RWPE2 (cell line): ENCODE results near the gene BSPH1.

Experiments used
- ATAC-seq: fragments of 200-7000 bp; cut with Tn5 transposase; 3 replicates; pipeline ENCODE4 v1.9.1; 2021; ENCODE audit warnings: low read depth
- DNase-seq: peaks from one replicate; pipeline ENCODE4 v3.0.0-alpha.2; 2020; ENCODE audit warnings: low spot score
- H3K27ac ChIP-seq: fragments of 450-650 bp; 2 replicates; pipeline ENCODE4 v1.5.1; 2017; ENCODE audit warnings: mild to moderate bottlenecking; ENCODE audit not compliant: poor library complexity, severe bottlenecking
- H3K27me3 ChIP-seq: fragments of 250-450 bp; sonication (Bioruptor Pico); 2 replicates; pipeline ENCODE4 v1.5.1; 2021; ENCODE audit warnings: mild to moderate bottlenecking, moderate library complexity; ENCODE audit not compliant: insufficient read depth, poor library complexity, severe bottlenecking
- H3K36me3 ChIP-seq: fragments of 250-450 bp; sonication (Bioruptor Pico); 2 replicates; pipeline ENCODE4 v1.5.1; 2020; ENCODE audit warnings: low read depth, mild to moderate bottlenecking, moderate library complexity
- H3K4me1 ChIP-seq: fragments of 250-450 bp; sonication (Bioruptor Pico); 2 replicates; pipeline ENCODE4 v1.5.1; 2021; ENCODE audit warnings: mild to moderate bottlenecking, moderate library complexity; ENCODE audit not compliant: insufficient read depth, poor library complexity, severe bottlenecking
- H3K4me3 ChIP-seq: fragments of 250-450 bp; sonication (Bioruptor Pico); 2 replicates; pipeline ENCODE4 v1.5.1; 2021; ENCODE audit warnings: mild to moderate bottlenecking, moderate library complexity; ENCODE audit not compliant: severe bottlenecking
- H3K9me3 ChIP-seq: fragments of 250-450 bp; sonication (Bioruptor Pico); 2 replicates; pipeline ENCODE4 v1.5.1; 2021; ENCODE audit warnings: mild to moderate bottlenecking, moderate library complexity; ENCODE audit not compliant: severe bottlenecking
- TF ChIP-seq, protein P1 (sequence below): fragments of 450-650 bp; IDR thresholded peaks from one replicate; pipeline ENCODE4 v1.5.1; 2017; ENCODE audit warnings: mild to moderate bottlenecking, moderate library complexity; ENCODE audit not compliant: poor library complexity, severe bottlenecking

BSPH1 gene

DNA sequence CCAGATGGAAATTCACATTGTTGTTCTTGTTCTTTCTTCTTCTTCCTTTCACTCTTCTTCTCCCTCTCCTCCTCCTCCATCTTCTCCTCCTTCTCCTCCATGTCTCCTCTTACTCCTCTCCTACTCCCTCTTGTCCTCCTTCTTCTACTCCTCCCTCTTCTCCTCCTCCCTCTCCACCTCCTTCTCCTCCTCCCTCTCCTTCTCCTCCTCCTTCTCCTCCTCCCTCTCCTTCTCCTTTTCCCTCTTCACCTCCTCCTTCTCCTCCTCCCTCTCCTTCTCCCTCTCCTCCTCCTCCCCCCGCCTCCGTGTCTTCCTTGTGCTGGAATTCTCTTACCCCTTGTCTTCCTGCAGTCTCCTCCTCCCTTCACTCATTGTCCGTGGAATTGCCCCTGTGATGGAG, 33.5 kb upstream of the BSPH1 start:
- DNase-seq (no peak), ATAC-seq (no peak)
- Histone ChIP-seq H3K9me3 (no peaks in the 10 kb centered on the region), H3K4me3 (no peak overlapping the region), H3K36me3 (no peaks in the 10 kb centered on the region), H3K27me3 (peaks cover 4% of the 10 kb centered on the region), H3K4me1 (no peaks in the 10 kb centered on the region), H3K27ac (no peak overlapping the region)
- TF ChIP-seq, protein P1, sequence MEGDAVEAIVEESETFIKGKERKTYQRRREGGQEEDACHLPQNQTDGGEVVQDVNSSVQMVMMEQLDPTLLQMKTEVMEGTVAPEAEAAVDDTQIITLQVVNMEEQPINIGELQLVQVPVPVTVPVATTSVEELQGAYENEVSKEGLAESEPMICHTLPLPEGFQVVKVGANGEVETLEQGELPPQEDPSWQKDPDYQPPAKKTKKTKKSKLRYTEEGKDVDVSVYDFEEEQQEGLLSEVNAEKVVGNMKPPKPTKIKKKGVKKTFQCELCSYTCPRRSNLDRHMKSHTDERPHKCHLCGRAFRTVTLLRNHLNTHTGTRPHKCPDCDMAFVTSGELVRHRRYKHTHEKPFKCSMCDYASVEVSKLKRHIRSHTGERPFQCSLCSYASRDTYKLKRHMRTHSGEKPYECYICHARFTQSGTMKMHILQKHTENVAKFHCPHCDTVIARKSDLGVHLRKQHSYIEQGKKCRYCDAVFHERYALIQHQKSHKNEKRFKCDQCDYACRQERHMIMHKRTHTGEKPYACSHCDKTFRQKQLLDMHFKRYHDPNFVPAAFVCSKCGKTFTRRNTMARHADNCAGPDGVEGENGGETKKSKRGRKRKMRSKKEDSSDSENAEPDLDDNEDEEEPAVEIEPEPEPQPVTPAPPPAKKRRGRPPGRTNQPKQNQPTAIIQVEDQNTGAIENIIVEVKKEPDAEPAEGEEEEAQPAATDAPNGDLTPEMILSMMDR: no peak

DNA sequence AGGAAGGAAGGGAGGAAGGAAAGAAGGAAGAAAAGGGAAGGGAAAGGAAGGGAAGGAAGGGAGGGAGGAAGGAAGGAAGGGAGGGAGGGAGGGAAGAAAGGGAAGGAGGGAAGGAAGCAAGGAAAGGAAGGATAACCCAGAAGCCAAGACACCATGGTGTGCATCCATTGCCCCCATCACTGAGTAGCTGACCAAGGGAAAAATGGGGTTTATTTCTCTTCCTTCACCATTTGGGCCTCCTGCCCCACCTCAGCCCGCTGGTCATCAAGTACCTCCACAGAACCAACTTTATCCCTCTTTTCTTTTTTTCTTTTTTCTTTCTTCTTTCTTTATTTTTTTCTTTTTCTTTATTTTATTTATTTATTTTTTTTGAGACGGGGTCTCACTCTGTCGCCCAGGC, 31.5 kb upstream of the BSPH1 start:
- Histone ChIP-seq H3K4me1 (no peaks in the 10 kb centered on the region), H3K27ac (no peak overlapping the region), H3K27me3 (peaks cover 4% of the 10 kb centered on the region), H3K9me3 (no peaks in the 10 kb centered on the region), H3K4me3 (no peak overlapping the region), H3K36me3 (no peaks in the 10 kb centered on the region)
- no peak for ATAC-seq
- no peak for DNase-seq
- TF ChIP-seq, protein P1: no peak

DNA sequence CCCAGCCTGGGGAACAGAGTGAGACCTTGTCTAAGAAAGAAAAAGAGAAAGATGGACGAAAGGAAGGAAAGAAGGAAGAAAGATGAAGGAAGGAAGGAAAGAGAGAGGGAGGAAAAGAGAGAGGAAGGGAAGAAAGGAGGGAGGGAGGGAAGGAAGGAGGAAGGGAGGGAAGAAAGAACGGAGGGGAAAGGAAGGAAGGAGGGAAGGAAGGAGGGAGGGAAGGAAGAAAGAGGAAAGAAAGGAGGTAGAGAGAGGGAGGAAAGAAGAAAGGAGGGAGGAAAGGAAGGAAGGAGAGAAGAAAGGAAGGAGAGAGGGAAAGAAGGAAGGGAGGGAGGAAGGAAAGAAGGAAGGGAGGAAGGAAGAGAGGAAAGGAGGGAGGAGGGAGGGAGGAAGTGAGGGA, 31.0 kb upstream of the BSPH1 start:
- Histone ChIP-seq H3K4me1 (no peaks in the 10 kb centered on the region), H3K9me3 (no peaks in the 10 kb centered on the region), H3K27ac (no peak overlapping the region), H3K27me3 (peaks cover 4% of the 10 kb centered on the region), H3K4me3 (no peak overlapping the region), H3K36me3 (no peaks in the 10 kb centered on the region)
- TF ChIP-seq, protein P1: no peak
- no peak for ATAC-seq
- no peak for DNase-seq

DNA sequence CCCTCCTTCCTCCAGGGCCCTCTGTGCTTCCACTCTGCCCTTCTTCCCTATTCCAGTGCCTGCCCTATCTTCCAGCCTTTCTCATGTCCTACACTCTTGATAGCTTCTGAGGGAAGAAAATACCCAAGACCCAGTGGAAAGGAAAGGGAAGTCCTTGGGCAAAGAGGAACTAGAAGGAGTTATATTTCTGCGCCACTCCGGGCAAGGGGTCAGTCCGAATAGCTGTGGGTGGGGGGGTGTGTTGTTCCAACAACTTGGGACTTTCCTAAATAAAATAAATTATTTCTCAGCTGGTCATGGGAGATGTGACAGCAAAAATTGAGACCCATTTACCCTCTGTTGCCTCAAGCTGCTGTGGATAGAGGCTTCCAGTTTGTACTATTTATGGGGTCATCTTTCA, 28.7 kb upstream of the BSPH1 start:
- H3K4me3 ChIP-seq: no peak overlapping the region
- no peaks in the 10 kb centered on the region for H3K9me3 ChIP-seq
- no peak for ATAC-seq
- H3K27me3 ChIP-seq: peaks cover 4% of the 10 kb centered on the region
- H3K27ac ChIP-seq: no peak overlapping the region
- no peaks in the 10 kb centered on the region for H3K4me1 ChIP-seq
- TF ChIP-seq, protein P1: no peak
- H3K36me3 ChIP-seq: no peaks in the 10 kb centered on the region
- DNase-seq: no peak

DNA sequence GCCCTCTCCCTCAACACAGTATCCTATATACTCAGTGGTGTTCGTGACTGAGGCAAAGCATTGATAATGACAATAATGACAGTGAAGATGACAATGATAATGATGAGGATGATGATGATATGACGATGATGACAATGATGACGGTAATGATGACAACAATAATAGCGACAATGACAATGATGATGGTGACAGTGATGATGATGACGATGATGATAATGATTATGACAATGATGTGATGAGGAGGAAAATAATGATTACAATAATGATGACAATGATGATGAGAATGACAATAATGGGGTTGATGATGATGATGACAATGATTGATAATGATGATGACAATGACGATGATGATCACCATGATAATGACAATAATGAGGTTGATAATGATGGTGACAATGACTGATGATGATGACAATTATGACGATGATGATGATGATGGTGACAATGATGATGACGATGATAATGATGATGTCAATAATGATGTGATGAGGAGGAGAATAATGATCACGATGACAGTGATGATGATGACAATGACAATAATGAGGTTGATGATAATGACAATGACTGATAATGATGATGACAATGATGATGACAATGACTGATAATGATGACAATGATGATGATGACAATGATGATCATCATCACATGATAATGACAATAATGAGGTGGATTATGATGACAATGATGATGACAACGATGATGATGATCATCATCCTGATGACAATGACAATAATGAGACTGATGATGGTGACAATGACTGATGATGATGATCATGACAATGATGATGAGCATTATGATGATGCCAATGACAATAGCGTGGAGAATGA, 19.2 kb upstream of the BSPH1 start:
- DNase-seq (no peak), ATAC-seq (no peak)
- Histone ChIP-seq H3K36me3 (no peaks in the 10 kb centered on the region), H3K4me1 (no peaks in the 10 kb centered on the region), H3K9me3 (no peaks in the 10 kb centered on the region), H3K4me3 (no peak overlapping the region), H3K27ac (no peak overlapping the region), H3K27me3 (no peaks in the 10 kb centered on the region)
- TF ChIP-seq, protein P1: no peak
